Measurements from ENCODE around the gene DLEC1.

Gene DLEC1

DNA sequence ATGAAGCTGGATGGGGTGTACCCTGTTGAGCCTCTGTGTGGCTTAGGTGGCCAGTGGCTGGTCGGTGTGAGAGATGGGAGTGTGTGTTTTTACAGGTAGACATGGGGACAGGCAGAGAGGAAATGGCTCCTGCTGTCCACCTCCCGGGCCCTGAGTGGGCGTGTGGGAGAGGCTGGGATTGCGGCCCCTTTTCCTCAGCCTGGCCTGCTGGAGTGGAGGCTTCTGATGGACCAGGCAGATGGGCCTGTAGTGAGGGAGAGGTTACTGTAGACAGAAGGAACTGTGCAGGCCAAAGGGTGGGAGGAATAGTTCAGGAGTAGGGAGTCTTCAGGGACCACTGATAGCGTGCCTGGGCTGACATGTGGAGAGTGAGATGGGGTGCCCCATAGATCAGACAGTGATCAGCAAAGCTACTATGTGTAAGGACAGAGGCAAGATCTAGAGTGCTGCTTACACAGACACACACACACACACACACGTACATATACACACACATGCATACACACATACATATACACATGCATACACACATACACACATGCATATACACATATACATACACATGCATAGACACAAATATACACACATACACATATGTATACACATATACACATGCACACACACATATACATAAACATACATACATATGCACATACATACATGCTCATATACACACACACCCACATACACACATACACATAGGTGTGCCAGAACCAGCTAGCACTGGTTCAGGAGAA, 71.5 kb downstream of the DLEC1 start:
- no peak for DNase-seq

DNA sequence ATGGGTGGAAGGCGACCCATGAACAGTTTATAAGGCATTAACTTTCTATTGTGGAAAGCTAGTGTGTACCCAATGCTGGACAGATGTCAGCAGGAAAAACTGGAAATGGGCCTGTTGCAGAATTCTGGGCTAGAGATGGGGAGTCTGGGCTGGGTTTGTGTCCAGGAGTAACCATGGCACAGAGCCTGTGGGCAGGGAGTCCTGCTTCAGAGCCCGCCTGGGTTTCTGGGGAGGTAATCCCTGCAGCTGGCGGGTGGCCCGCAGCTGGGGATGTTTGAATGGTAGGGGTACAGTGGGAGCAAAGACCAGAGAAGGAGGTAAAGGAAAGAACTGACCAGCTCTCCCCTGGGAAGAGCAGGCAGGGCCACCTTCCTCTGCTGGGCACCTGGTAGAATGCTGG, 72.2 kb downstream of the DLEC1 start:
- DNase-seq: no peak

- DNase-seq: no peak
Observed at GRCh38 chr3:38111696-38112377, 72.8 kb downstream of the DLEC1 start.

GRCh38 chr3:38112378-38112761, 73.4 kb downstream of the DLEC1 start:
- DNase-seq: no peak

DNA sequence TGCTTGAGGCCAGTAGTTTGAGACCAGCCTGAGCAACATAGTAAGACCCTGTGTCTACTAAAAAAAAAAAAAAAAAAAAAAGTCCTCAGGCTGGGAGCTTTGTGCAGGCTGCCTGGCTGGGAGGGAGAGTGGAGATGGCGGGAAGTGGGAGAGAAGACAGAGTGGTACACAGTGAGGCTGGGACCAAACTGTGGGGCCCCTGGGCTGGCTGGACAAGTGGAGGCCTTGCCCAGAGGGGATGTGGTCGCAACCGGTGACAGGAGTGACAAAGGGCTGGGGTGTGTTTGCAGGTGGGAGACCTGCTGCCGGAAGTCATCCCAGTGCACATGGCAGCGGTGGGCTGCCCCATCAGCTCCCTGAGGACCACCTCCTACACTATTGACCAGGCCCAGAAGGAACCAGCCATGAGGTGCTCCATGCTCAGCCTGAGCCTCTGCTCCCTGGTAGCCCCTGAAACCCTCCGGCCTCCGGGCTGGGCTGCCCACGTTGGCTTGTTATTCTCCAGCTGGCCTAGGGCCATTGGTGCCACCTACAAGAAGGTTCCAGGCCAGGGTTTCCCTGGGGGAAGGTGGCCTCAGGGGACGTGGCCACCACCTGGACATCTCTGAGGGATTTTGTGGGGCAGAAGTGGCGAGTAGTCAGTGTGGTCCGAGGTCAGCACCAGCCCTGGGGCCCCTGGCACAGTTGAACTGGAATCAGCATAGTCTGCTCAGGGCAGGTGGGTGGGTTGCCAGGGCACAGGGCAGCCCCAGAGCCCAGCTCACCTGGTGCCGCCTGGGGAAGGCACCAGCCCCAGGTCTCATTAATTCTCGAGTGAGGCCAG, 75.3 kb downstream of the DLEC1 start:
- no peak for DNase-seq

DNA sequence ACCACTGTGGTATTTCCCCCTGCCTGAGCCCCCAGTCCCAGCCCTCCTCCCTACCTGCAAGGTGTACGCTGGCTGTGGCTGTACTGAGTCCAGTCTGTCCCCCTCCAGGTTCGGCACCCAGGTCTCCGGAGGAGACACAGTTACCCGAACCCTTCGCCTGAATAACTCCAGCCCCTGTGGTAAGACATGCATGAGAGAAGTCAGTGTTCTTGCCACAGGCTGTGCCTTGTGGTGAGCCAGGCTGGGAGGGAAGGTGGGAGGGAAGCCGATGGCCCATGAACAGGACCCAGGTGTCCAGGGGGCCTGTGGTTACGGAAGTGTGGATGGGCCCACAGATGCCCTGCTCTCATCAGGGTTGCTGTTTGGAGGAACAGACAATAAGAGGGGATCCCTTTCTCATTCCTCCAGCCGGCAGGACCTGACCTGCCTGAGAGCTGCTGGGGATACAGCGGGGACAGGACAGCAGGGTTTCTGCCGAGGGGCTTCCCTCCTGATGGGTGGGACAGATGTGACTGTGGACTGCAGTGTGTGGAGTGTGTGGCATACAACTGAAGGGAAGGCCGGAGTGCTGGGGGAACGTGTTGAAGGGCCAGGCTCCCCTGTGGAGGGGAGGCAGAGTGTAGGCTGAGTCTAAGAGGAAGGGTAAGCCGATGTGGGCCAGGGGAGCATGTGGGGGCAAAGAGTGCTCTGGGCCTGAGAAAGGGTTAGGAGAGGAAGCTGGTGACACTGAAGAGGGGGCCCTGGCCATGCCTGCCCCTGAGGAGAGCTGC, 76.1 kb downstream of the DLEC1 start:
- DNase-seq: peak; percentile 53

DNA sequence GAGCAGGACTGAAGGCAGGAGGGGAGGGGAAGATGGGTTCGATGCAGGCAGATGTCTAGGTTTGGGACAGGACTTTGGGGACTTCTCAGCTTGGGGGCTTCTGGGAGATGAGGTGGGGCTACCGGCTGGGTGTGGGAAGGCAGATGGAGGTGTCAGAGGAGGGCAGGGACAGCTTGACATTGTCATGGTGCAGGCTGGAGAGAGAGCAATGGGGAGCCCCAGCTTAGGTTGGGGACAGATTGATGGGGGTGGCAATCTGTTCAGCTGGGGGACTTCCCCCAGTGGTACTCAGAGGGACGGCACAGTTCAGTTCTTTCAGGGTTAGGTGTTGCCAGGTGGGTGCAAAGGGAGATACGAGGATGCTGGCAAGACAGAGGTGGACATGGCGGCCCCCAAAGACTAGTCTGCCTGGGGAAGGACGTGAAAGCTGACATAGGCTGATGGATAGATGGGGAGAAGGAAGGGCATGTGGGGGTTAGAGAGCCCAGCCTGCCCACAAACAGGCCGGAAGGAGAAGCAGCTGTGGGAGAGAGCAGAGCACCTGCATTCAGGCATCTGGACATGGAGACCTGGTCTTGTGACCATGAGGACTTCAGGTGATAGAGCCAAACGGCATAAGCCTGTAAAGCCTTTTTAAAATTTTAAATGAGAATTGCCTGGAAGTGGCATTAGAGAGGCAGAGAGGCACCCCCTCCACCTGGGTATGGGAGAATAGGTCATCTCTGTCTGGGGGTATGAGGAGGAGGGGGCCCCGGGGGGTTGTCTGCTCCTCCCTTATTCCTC, 76.8 kb downstream of the DLEC1 start:
- DNase-seq: peak; percentile 60

GRCh38 chr3:38116471-38117162, 77.6 kb downstream of the DLEC1 start:
- DNase-seq: peak; percentile 60

GRCh38 chr3:38117163-38117716, 78.2 kb downstream of the DLEC1 start:
- peak; percentile 55 for DNase-seq

- DNase-seq: peak; percentile 89
Observed at GRCh38 chr3:38117748-38118420, 78.9 kb downstream of the DLEC1 start.

- peak; percentile 53 for DNase-seq
Observed at GRCh38 chr3:38118421-38119247, 79.6 kb downstream of the DLEC1 start.

GRCh38 chr3:38119248-38119544, 80.2 kb downstream of the DLEC1 start:
- no peak for DNase-seq

GRCh38 chr3:38119821-38120692, 81.0 kb downstream of the DLEC1 start:
- peak; percentile 36 for DNase-seq

DNA sequence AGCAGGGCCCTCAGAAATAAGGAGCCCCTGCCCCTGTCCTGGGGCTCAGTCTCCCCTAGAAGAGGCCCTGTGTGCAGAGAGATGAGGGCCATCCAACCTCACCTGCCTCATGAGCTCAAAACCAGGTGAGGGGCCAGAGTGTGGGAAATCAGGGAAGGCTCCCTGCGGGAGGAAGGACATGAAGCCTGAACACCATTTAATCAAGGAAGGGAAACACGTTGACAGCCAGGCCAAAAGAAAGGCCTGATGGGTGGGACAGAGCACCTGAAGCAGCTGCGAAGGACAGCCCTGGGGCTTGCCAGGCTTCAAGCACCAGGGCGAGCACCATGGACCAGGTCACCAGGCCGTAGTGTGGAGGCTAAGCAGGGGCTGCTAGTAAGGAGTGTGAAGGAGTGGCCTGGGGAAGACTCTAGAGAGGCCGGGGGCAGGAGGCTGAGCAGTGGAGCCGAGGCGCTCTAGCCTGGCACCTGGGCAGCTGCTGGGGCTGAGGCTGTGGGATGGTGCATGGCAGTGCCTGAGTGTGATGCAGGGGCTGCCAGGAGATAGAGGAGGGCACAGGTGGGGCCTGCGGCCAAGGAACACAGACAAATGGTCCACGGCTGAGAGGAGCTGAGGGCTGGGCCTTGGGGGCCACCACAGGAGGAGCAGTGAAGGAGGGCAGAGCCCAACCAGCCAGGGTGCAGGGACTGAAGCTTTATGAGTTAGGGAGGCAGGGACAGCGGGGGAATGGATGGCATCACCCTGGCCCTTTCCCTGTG, 81.9 kb downstream of the DLEC1 start:
- peak; percentile 49 for DNase-seq

DNA sequence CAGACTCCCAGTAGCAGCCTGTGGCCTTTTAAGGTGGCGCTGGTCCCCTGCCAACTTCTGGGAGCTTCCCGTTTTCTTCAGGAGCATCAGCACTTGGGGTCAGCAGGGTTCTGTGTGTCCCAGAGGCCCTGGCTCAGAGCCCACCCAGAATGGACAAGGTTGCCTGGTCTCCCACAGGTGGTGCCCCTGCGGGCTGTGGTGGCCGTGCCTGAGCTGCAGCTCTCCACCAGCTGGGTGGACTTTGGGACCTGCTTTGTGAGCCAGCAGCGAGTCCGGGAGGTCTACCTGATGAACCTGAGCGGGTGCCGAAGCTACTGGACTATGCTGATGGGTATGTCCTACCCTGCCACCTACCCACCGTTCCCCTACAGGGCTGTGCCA, 82.4 kb downstream of the DLEC1 start:
- no peak for DNase-seq

GRCh38 chr3:38121832-38122461, 82.9 kb downstream of the DLEC1 start:
- peak; percentile 56 for DNase-seq

GRCh38 chr3:38122712-38123290, 83.8 kb downstream of the DLEC1 start:
- DNase-seq: peak; percentile 51

Data from activated effector memory CD4-positive, alpha-beta T cell treated with anti-CD3 and anti-CD28 coated beads, Interleukin-2, amount 50 U/mL, for 16 hours (primary cell).